DND-41 (cell line): ENCODE data around the gene SDF2.

Experiments
- ATAC-seq: fragments of 200-7000 bp; cut with Tn5 transposase; 3 replicates; pipeline ENCODE4 v1.9.1; 2021; ENCODE audit warnings: low read depth; ENCODE audit not compliant: insufficient read depth
- DNase-seq: peaks from one replicate; pipeline ENCODE4 v3.0.0-alpha.2; 2020
- H2AFZ ChIP-seq: 2 replicates; pipeline ENCODE4 v1.6.0; 2012; ENCODE audit warnings: low read depth, low read length
- H3K27ac ChIP-seq: 2 replicates; pipeline ENCODE4 v1.5.1; 2012; ENCODE audit warnings: low read length, inconsistent platforms
- H3K27me3 ChIP-seq: fragments of 200-600 bp; sonication (generic); 2 replicates; pipeline ENCODE4 v1.6.0; 2012; ENCODE audit warnings: low read length, mild to moderate bottlenecking, inconsistent platforms; ENCODE audit not compliant: insufficient read depth, poor library complexity
- H3K36me3 ChIP-seq: 2 replicates; pipeline ENCODE4 v1.5.1; 2012; ENCODE audit warnings: low read length, inconsistent platforms; ENCODE audit not compliant: insufficient read depth
- H3K4me1 ChIP-seq: 2 replicates; pipeline ENCODE4 v1.5.1; 2012; ENCODE audit warnings: mild to moderate bottlenecking, low read length; ENCODE audit not compliant: insufficient read depth
- H3K4me2 ChIP-seq: 2 replicates; pipeline ENCODE4 v1.6.0; 2012; ENCODE audit warnings: mild to moderate bottlenecking, moderate library complexity, low read length, inconsistent platforms; ENCODE audit not compliant: insufficient read depth
- H3K4me3 ChIP-seq, 2 experiments: fragments of 200-600 bp in 1 of 2; shearing (Covaris generic) in 1 of 2; 2 replicates each; pipeline ENCODE4 v1.5.1; 2012 to 2016; ENCODE audit warnings: inconsistent platforms in 2 of 2, low read length in 2 of 2, mild to moderate bottlenecking in 2 of 2, low read depth in 1 of 2, moderate library complexity in 1 of 2
- H3K79me2 ChIP-seq: 2 replicates; pipeline ENCODE4 v1.6.0; 2012; ENCODE audit warnings: low read length, inconsistent platforms; ENCODE audit not compliant: insufficient read depth
- H3K9ac ChIP-seq: 2 replicates; pipeline ENCODE4 v1.6.0; 2012; ENCODE audit warnings: low read depth, mild to moderate bottlenecking, inconsistent platforms, low read length, moderate library complexity
- H3K9me3 ChIP-seq: 2 replicates; pipeline ENCODE4 v1.5.1; 2012; ENCODE audit warnings: low read length, moderate library complexity, mild to moderate bottlenecking, inconsistent platforms; ENCODE audit not compliant: insufficient read depth, severe bottlenecking
- H4K20me1 ChIP-seq: 2 replicates; pipeline ENCODE4 v1.6.0; 2012; ENCODE audit warnings: low read length; ENCODE audit not compliant: insufficient read depth
- CTCF ChIP-seq: IDR thresholded peaks from 2 replicates; pipeline ENCODE4 v1.5.1; 2012; ENCODE audit warnings: borderline replicate concordance, low read length, moderate library complexity, mild to moderate bottlenecking; ENCODE audit not compliant: poor library complexity, severe bottlenecking; ENCODE audit errors: extremely low read depth
- EZH2 ChIP-seq: IDR thresholded peaks from 3 replicates; pipeline ENCODE4 v1.6.1; 2012; ENCODE audit warnings: borderline replicate concordance, low read depth, mild to moderate bottlenecking, moderate library complexity, low read length, inconsistent platforms; ENCODE audit not compliant: severe bottlenecking

Gene SDF2

DNA sequence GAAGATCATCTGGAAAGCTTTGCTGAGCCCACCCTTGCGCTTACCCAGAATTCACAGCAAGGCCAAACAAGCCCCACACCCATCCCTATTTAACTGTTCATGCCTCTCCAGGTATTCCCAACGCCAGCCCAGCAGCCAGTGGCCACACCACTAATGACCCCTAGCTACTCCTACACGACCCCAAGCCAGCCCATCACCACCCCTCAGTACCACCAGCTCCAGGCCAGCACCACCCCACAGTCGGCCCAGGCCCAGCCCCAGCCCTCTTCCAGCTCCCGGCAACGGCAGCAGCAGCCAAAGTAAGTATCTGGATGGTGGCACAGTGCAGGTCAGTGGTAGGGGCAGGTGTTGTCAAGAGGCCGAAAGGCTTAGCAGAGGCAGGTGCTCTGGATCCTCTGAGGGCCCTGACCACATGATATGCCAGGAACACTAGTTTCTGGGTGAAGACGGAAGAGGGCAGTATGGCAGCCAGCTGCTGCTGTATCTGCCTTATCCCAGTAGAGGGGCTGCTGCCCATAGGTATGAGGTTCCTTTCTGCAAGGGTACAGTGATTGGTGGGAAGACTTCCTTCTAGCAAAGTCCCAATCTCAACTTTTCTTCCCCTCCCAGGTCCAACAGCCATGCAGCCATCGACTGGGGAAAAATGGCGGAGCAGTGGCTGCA lies 39.3 kb upstream of the SDF2 start:
- no peaks in the 10 kb centered on the region for H3K79me2 ChIP-seq
- ATAC-seq (no peak), DNase-seq (no peak)
- H3K4me3 ChIP-seq, result no peak overlapping the region
- H3K9me3 ChIP-seq, result no peaks in the 10 kb centered on the region
- H2AFZ ChIP-seq, result no peak overlapping the region
- no peak overlapping the region for H3K27ac ChIP-seq
- H3K4me1 ChIP-seq, result no peaks in the 10 kb centered on the region
- H4K20me1 ChIP-seq, result 0 out of 2 replicates have a peak, but pooled peaks cover 4% of the 10 kb centered on the region
- peaks cover 81% of the 10 kb centered on the region for H3K36me3 ChIP-seq
- no peaks in the 10 kb centered on the region for H3K27me3 ChIP-seq
- no peak overlapping the region for H3K9ac ChIP-seq
- no peak for TF ChIP-seq CTCF
- no peak overlapping the region for H3K4me2 ChIP-seq

- Histone ChIP-seq H3K79me2 (no peaks in the 10 kb centered on the region), H3K27me3 (no peaks in the 10 kb centered on the region), H3K4me3 (no peak overlapping the region), H3K4me2 (no peak overlapping the region), H3K4me1 (no peaks in the 10 kb centered on the region), H2AFZ (no peak overlapping the region), H3K9ac (no peak overlapping the region), H3K36me3 (peaks cover 87% of the 10 kb centered on the region), H3K9me3 (no peaks in the 10 kb centered on the region), H4K20me1 (0 out of 2 replicates have a peak, but pooled peaks cover 4% of the 10 kb centered on the region), H3K27ac (no peak overlapping the region)
- no peak for ATAC-seq
- no peak for TF ChIP-seq EZH2
- no peak for DNase-seq
Observed at GRCh38 chr17:28700278-28700677, 38.6 kb upstream of the SDF2 start.

DNA sequence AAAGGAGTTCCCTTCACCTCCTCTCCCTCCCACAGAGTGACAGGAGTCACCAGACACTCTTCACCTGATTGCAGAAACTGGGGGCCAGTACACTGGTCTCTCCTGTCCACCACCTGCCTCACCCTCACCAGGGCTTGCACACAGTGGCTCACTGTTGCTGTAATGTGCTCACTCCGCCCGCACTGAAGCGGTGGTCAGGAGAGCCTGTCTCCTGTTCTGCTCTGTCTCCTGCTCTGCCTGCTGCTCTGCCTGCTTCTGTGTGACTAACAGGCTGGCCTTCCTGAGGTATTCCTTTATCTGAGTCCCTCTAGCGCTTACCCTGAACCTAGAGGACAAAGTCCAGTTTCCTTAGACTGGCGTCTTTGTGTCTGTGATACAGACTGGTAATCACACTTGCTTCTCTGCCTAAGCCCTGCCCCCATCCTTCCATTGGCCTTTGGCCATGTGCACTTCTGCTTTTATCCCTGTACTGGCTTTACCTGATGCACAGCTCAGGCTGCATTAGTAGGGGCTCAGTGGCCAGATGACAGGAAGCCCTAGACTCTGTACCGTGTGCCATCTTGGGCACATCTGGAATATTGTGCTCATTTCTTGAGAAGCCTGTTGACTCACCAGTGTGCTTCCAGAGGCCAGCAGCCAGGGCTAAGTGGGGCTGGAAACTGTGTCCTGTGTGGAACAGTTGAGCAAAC lies 36.7 kb upstream of the SDF2 start:
- Histone ChIP-seq H3K4me2 (no peak overlapping the region), H2AFZ (no peak overlapping the region), H3K9ac (no peak overlapping the region), H3K27ac (no peak overlapping the region), H4K20me1 (no peaks in the 10 kb centered on the region), H3K4me1 (no peaks in the 10 kb centered on the region), H3K9me3 (no peaks in the 10 kb centered on the region), H3K27me3 (no peaks in the 10 kb centered on the region), H3K4me3 (no peak overlapping the region), H3K36me3 (peaks cover 100% of the 10 kb centered on the region), H3K79me2 (no peaks in the 10 kb centered on the region)
- TF ChIP-seq EZH2 (no peak), CTCF (no peak)
- ATAC-seq, result no peak
- DNase-seq, result no peak

- H3K27ac ChIP-seq, result no peak overlapping the region
- H4K20me1 ChIP-seq, result 0 out of 2 replicates have a peak, but pooled peaks cover 4% of the 10 kb centered on the region
- no peaks in the 10 kb centered on the region for H3K4me1 ChIP-seq
- H3K36me3 ChIP-seq, result peaks cover 93% of the 10 kb centered on the region
- no peak overlapping the region for H3K4me2 ChIP-seq
- no peak overlapping the region for H3K4me3 ChIP-seq
- no peaks in the 10 kb centered on the region for H3K9me3 ChIP-seq
- H3K27me3 ChIP-seq, result no peaks in the 10 kb centered on the region
- TF ChIP-seq EZH2 (no peak), CTCF (no peak)
- ATAC-seq (no peak), DNase-seq (no peak)
- H2AFZ ChIP-seq, result no peak overlapping the region
- H3K9ac ChIP-seq, result no peak overlapping the region
- H3K79me2 ChIP-seq, result no peaks in the 10 kb centered on the region
Observed at GRCh38 chr17:28693869-28694268, 32.2 kb upstream of the SDF2 start.
